Right lobe of liver (tissue), 4 donors: Measurements from ENCODE around the gene PRR35.

ENCODE experiments used
- CTCF ChIP-seq, 4 donors: fragments of 200-600 bp in 3 of 4; fragments of 450-650 bp in 1 of 4; IDR thresholded peaks; one replicate each; pipeline versions ENCODE4 v1.5.1 to v1.8.0; 2016 to 2022; ENCODE audit warnings: antibody characterized with exemption in 4 of 4, mild to moderate bottlenecking in 2 of 4
- POLR2A ChIP-seq: fragments of 450-650 bp; IDR thresholded peaks from one replicate; pipeline ENCODE4 v1.6.1; 2017; ENCODE audit warnings: antibody characterized with exemption, mild to moderate bottlenecking
- donor health status: DM: no; HTN: no; CAD: no.
- donor health status: DM: no; HTN: no; CAD: no.
- donor health status: DM: no; HTN: yes; CAD: no.

- no peak for TF ChIP-seq CTCF (IDR thresholded peaks at IDR 0.05)
- no peak for TF ChIP-seq POLR2A
These were observed 36.5 kb downstream of the PRR35 start for GRCh38 chr16:596736-597060.
